Smooth muscle cell (in vitro differentiated cells): Measurements from ENCODE around the gene EFCAB14. TPM values are rescaled to one million over a fixed set of nuclear protein-coding genes. Genes with fewer than 3 reads are reported as not detected.

ENCODE experiments used
- DNase-seq: peaks from one replicate; lab custom pipeline; 2025; ENCODE audit not compliant: unreplicated experiment; lab: John Stamatoyannopoulos, UW
- H2AFZ ChIP-seq: fragments of 200-600 bp; sonication (generic); 2 replicates; pipeline ENCODE4 v1.6.0; 2016; ENCODE audit warnings: antibody characterized with exemption, low read depth, mild to moderate bottlenecking
- H3F3A ChIP-seq: fragments of 200-600 bp; sonication (generic); 2 replicates; pipeline ENCODE4 v1.6.0; 2017; ENCODE audit warnings: antibody characterized with exemption, low read depth
- H3K27ac ChIP-seq: fragments of 200-600 bp; sonication (generic); 2 replicates; pipeline ENCODE4 v1.5.1; 2016; ENCODE audit warnings: low read depth, mild to moderate bottlenecking
- H3K27me3 ChIP-seq: fragments of 200-600 bp; sonication (generic); 2 replicates; pipeline ENCODE4 v1.6.1; 2016; ENCODE audit warnings: low read depth, mild to moderate bottlenecking
- H3K36me3 ChIP-seq: fragments of 200-600 bp; sonication (generic); 2 replicates; pipeline ENCODE4 v1.5.1; 2016; ENCODE audit warnings: low read depth
- H3K4me1 ChIP-seq: fragments of 200-600 bp; sonication (generic); 2 replicates; pipeline ENCODE4 v1.5.1; 2016; ENCODE audit warnings: low read depth
- H3K4me2 ChIP-seq: fragments of 200-600 bp; sonication (generic); 2 replicates; pipeline ENCODE4 v1.6.0; 2016; ENCODE audit warnings: mild to moderate bottlenecking
- H3K4me3 ChIP-seq: fragments of 200-600 bp; sonication (generic); 2 replicates; pipeline ENCODE4 v1.5.1; 2016; ENCODE audit warnings: mild to moderate bottlenecking
- H3K79me2 ChIP-seq: fragments of 200-600 bp; sonication (generic); 2 replicates; pipeline ENCODE4 v1.6.0; 2016; ENCODE audit warnings: low read depth, mild to moderate bottlenecking
- H3K9ac ChIP-seq: fragments of 200-600 bp; sonication (generic); 2 replicates; pipeline ENCODE4 v1.6.0; 2016; ENCODE audit warnings: low read depth
- H3K9me3 ChIP-seq: fragments of 200-600 bp; sonication (generic); replicated peaks from 2 replicates; pipeline ENCODE4 v1.5.1; 2016; ENCODE audit warnings: low read depth
- H4K20me1 ChIP-seq: fragments of 200-600 bp; sonication (generic); 2 replicates; pipeline ENCODE4 v1.6.0; 2016; ENCODE audit warnings: low read depth
- CTCF ChIP-seq: fragments of 200-600 bp; sonication (generic); IDR thresholded peaks from 2 replicates; pipeline ENCODE4 v1.5.1; 2017; ENCODE audit warnings: borderline replicate concordance, mild to moderate bottlenecking, antibody characterized with exemption; ENCODE audit not compliant: insufficient read depth, poor library complexity, severe bottlenecking
- WGBS: methylation state at CpG from one replicate; pipeline ENCODE4 v1.1.7; 2016; ENCODE audit warnings: low lambda C conversion rate; 5-methylcytosine and 5-hydroxymethylcytosine counted together
- polyA plus RNA-seq: library from polyadenylated mRNA; unstranded; fragments of >200 nt; fragmentation: Nextera tagmentation; extraction: Ambion mirVana; gene quantifications from 2 replicates; pipeline ENCODE4 v1.2.1, GENCODE V29; 2016
- total RNA-seq: library from RNA; depleted of rRNA; stranded (reverse); fragments of >200 nt; gene quantifications from 2 replicates; pipeline ENCODE4 v1.2.3, GENCODE V29; 2014

Gene EFCAB14
- total and polyA plus RNA-seq, 2 experiments from 2014 or later, result 28.6 to 62.8 TPM

- Histone ChIP-seq H3K4me3 (no peak overlapping the region), H3K4me1 (no peaks in the 10 kb centered on the region), H3K27ac (no peak overlapping the region), H3K9me3 (no peaks in the 10 kb centered on the region), H3K4me2 (no peak overlapping the region), H3K27me3 (no peaks in the 10 kb centered on the region), H3F3A (no peaks in the 10 kb centered on the region), H3K79me2 (no peaks in the 10 kb centered on the region), H2AFZ (no peak overlapping the region), H4K20me1 (peaks cover 23% of the 10 kb centered on the region), H3K9ac (no peak overlapping the region), H3K36me3 (peaks cover 42% of the 10 kb centered on the region)
- DNase-seq, result no peak
- 98% methylated on average over 2 of the region's 2 CpGs for WGBS
- TF ChIP-seq CTCF, result no peak
Measured at GRCh38 chr1:46690931-46691421, 27.9 kb downstream of the EFCAB14 start.

- H3K36me3 ChIP-seq, result peaks cover 41% of the 10 kb centered on the region
- H3F3A ChIP-seq, result no peaks in the 10 kb centered on the region
- H2AFZ ChIP-seq, result no peak overlapping the region
- no peak overlapping the region for H3K4me2 ChIP-seq
- no peak for TF ChIP-seq CTCF
- DNase-seq, result no peak
- H3K79me2 ChIP-seq, result no peaks in the 10 kb centered on the region
- peaks cover 23% of the 10 kb centered on the region for H4K20me1 ChIP-seq
- WGBS, result 96% methylated on average over 1 of the region's 1 CpG
- H3K9me3 ChIP-seq, result no peaks in the 10 kb centered on the region
- H3K27me3 ChIP-seq, result no peaks in the 10 kb centered on the region
- H3K4me1 ChIP-seq, result no peaks in the 10 kb centered on the region
- no peak overlapping the region for H3K27ac ChIP-seq
- H3K4me3 ChIP-seq, result no peak overlapping the region
- no peak overlapping the region for H3K9ac ChIP-seq
Measured at GRCh38 chr1:46689897-46690296, 29.0 kb downstream of the EFCAB14 start.

DNA sequence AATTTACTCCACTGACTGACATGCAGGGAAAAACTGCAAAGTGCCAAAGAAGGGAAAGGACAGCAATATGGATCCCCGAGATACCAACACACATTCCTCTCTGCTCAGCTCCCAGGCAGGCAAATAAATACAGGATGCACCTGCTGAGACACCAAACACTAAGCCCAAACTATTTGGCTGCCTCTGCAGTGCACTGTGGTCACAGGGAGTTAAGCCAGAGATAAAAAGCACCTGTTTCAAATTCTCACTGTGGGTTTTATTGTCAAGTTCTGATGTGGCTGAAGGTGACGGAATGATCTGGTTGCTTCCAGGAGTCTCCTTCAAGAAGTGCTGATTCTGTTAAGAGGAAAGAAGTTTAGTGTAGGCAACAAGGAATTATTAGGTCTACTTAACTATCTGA, 29.6 kb downstream of the EFCAB14 start:
- no peaks in the 10 kb centered on the region for H3F3A ChIP-seq
- H3K4me1 ChIP-seq, result no peaks in the 10 kb centered on the region
- no peak for DNase-seq
- no peak overlapping the region for H3K27ac ChIP-seq
- peaks cover 23% of the 10 kb centered on the region for H4K20me1 ChIP-seq
- WGBS, result 96% methylated on average over 2 of the region's 2 CpGs
- no peaks in the 10 kb centered on the region for H3K9me3 ChIP-seq
- no peak for TF ChIP-seq CTCF
- H2AFZ ChIP-seq, result no peak overlapping the region
- no peaks in the 10 kb centered on the region for H3K27me3 ChIP-seq
- H3K36me3 ChIP-seq, result peaks cover 47% of the 10 kb centered on the region
- H3K9ac ChIP-seq, result no peak overlapping the region
- H3K4me2 ChIP-seq, result no peak overlapping the region
- H3K79me2 ChIP-seq, result no peaks in the 10 kb centered on the region
- H3K4me3 ChIP-seq, result no peak overlapping the region

GRCh38 chr1:46687921-46688509, 30.9 kb downstream of the EFCAB14 start:
- DNase-seq, result no peak
- Histone ChIP-seq H3K4me1 (no peaks in the 10 kb centered on the region), H3K9me3 (no peaks in the 10 kb centered on the region), H3F3A (no peaks in the 10 kb centered on the region), H3K27me3 (no peaks in the 10 kb centered on the region), H4K20me1 (peaks cover 15% of the 10 kb centered on the region), H2AFZ (no peak overlapping the region), H3K36me3 (peaks cover 59% of the 10 kb centered on the region), H3K27ac (no peak overlapping the region), H3K9ac (no peak overlapping the region), H3K4me3 (no peak overlapping the region), H3K4me2 (no peak overlapping the region), H3K79me2 (no peaks in the 10 kb centered on the region)
- no peak for TF ChIP-seq CTCF
- 92% methylated on average over 9 of the region's 9 CpGs for WGBS
